ENCODE results near the gene SLC8A1.

The SLC8A1 gene

GRCh38 chr2:40419364-40419762 is 32.5 kb downstream of the SLC8A1 start:
- H3K4me3 Mint-ChIP-seq: no peak overlapping the region

GRCh38 chr2:40418614-40419363 is 33.1 kb downstream of the SLC8A1 start:
- Mint-ChIP-seq H3K4me3 (no peak overlapping the region), H3K27ac (no peak overlapping the region), H3K27me3 (no peaks in the 10 kb centered on the region), H3K4me1 (ENCODE audit: low read depth) (no peaks in the 10 kb centered on the region), H3K36me3 (no peaks in the 10 kb centered on the region), H3K9me3 (ENCODE audit: low read depth) (no peaks in the 10 kb centered on the region)

More at GRCh38 chr2:40419364-40419762, 32.5 kb downstream of the SLC8A1 start:
- H3K4me1 Mint-ChIP-seq (ENCODE audit: low read depth): no peaks in the 10 kb centered on the region
- no peaks in the 10 kb centered on the region for H3K36me3 Mint-ChIP-seq
- no peak overlapping the region for H3K27ac Mint-ChIP-seq
- no peaks in the 10 kb centered on the region for H3K27me3 Mint-ChIP-seq
- no peaks in the 10 kb centered on the region for H3K9me3 Mint-ChIP-seq (ENCODE audit: low read depth)

GRCh38 chr2:40416486-40416885 is 35.4 kb downstream of the SLC8A1 start:
- Mint-ChIP-seq H3K4me1 (ENCODE audit: low read depth) (no peaks in the 10 kb centered on the region), H3K36me3 (no peaks in the 10 kb centered on the region), H3K27ac (no peak overlapping the region), H3K4me3 (no peak overlapping the region), H3K9me3 (ENCODE audit: low read depth) (no peaks in the 10 kb centered on the region), H3K27me3 (no peaks in the 10 kb centered on the region)

- H3K4me3 Mint-ChIP-seq: no peak overlapping the region
- no peak overlapping the region for H3K27ac Mint-ChIP-seq
- H3K36me3 Mint-ChIP-seq: no peaks in the 10 kb centered on the region
- H3K9me3 Mint-ChIP-seq (ENCODE audit: low read depth): no peaks in the 10 kb centered on the region
- no peaks in the 10 kb centered on the region for H3K4me1 Mint-ChIP-seq (ENCODE audit: low read depth)
- H3K27me3 Mint-ChIP-seq: no peaks in the 10 kb centered on the region
Observed at GRCh38 chr2:40415391-40415790, 36.5 kb downstream of the SLC8A1 start.

GRCh38 chr2:40412456-40412855 is 39.4 kb downstream of the SLC8A1 start:
- no peak overlapping the region for H3K27ac Mint-ChIP-seq

GRCh38 chr2:40410695-40411094 is 41.2 kb downstream of the SLC8A1 start:
- Mint-ChIP-seq H3K36me3 (no peaks in the 10 kb centered on the region), H3K27me3 (no peaks in the 10 kb centered on the region), H3K27ac (no peak overlapping the region), H3K9me3 (ENCODE audit: low read depth) (no peaks in the 10 kb centered on the region), H3K4me1 (ENCODE audit: low read depth) (no peaks in the 10 kb centered on the region), H3K4me3 (no peak overlapping the region)

More at GRCh38 chr2:40412456-40412855, 39.4 kb downstream of the SLC8A1 start:
- H3K4me3 Mint-ChIP-seq: no peak overlapping the region
- H3K9me3 Mint-ChIP-seq (ENCODE audit: low read depth): no peaks in the 10 kb centered on the region
- H3K27me3 Mint-ChIP-seq: no peaks in the 10 kb centered on the region
- H3K36me3 Mint-ChIP-seq: no peaks in the 10 kb centered on the region
- H3K4me1 Mint-ChIP-seq (ENCODE audit: low read depth): no peaks in the 10 kb centered on the region

- no peaks in the 10 kb centered on the region for H3K9me3 Mint-ChIP-seq (ENCODE audit: low read depth)
- H3K4me1 Mint-ChIP-seq (ENCODE audit: low read depth): no peaks in the 10 kb centered on the region
- H3K27ac Mint-ChIP-seq: no peak overlapping the region
- H3K36me3 Mint-ChIP-seq: no peaks in the 10 kb centered on the region
- no peak overlapping the region for H3K4me3 Mint-ChIP-seq
- no peaks in the 10 kb centered on the region for H3K27me3 Mint-ChIP-seq
Observed at GRCh38 chr2:40409734-40410133, 42.2 kb downstream of the SLC8A1 start.

GRCh38 chr2:40406485-40407289 is 45.2 kb downstream of the SLC8A1 start:
- no peaks in the 10 kb centered on the region for H3K27me3 Mint-ChIP-seq
- no peaks in the 10 kb centered on the region for H3K36me3 Mint-ChIP-seq
- no peak overlapping the region for H3K4me3 Mint-ChIP-seq
- H3K27ac Mint-ChIP-seq: no peak overlapping the region
- H3K4me1 Mint-ChIP-seq (ENCODE audit: low read depth): no peaks in the 10 kb centered on the region
- H3K9me3 Mint-ChIP-seq (ENCODE audit: low read depth): no peaks in the 10 kb centered on the region

GRCh38 chr2:40405465-40405864 is 46.4 kb downstream of the SLC8A1 start:
- Mint-ChIP-seq H3K9me3 (ENCODE audit: low read depth) (no peaks in the 10 kb centered on the region), H3K4me1 (ENCODE audit: low read depth) (no peaks in the 10 kb centered on the region), H3K4me3 (no peak overlapping the region), H3K27ac (no peak overlapping the region), H3K27me3 (no peaks in the 10 kb centered on the region), H3K36me3 (no peaks in the 10 kb centered on the region)

GRCh38 chr2:40404517-40404916 is 47.4 kb downstream of the SLC8A1 start:
- H3K27me3 Mint-ChIP-seq: no peaks in the 10 kb centered on the region
- no peak overlapping the region for H3K27ac Mint-ChIP-seq
- no peaks in the 10 kb centered on the region for H3K4me1 Mint-ChIP-seq (ENCODE audit: low read depth)

GRCh38 chr2:40403233-40403836 is 48.6 kb downstream of the SLC8A1 start:
- H3K4me3 Mint-ChIP-seq: no peak overlapping the region
- H3K4me1 Mint-ChIP-seq (ENCODE audit: low read depth): no peaks in the 10 kb centered on the region
- H3K27ac Mint-ChIP-seq: no peak overlapping the region
- no peaks in the 10 kb centered on the region for H3K9me3 Mint-ChIP-seq (ENCODE audit: low read depth)
- no peaks in the 10 kb centered on the region for H3K27me3 Mint-ChIP-seq
- H3K36me3 Mint-ChIP-seq: no peaks in the 10 kb centered on the region

More at GRCh38 chr2:40404517-40404916, 47.4 kb downstream of the SLC8A1 start:
- Mint-ChIP-seq H3K36me3 (no peaks in the 10 kb centered on the region), H3K4me3 (no peak overlapping the region), H3K9me3 (ENCODE audit: low read depth) (no peaks in the 10 kb centered on the region)

- H3K4me1 Mint-ChIP-seq (ENCODE audit: low read depth): no peaks in the 10 kb centered on the region
- no peak overlapping the region for H3K27ac Mint-ChIP-seq
- no peaks in the 10 kb centered on the region for H3K36me3 Mint-ChIP-seq
- no peaks in the 10 kb centered on the region for H3K9me3 Mint-ChIP-seq (ENCODE audit: low read depth)
- H3K27me3 Mint-ChIP-seq: no peaks in the 10 kb centered on the region
- H3K4me3 Mint-ChIP-seq: no peak overlapping the region
Observed at GRCh38 chr2:40401896-40402295, 50.0 kb downstream of the SLC8A1 start.

GRCh38 chr2:40400336-40400953 is 51.4 kb downstream of the SLC8A1 start:
- Mint-ChIP-seq H3K27ac (no peak overlapping the region), H3K4me3 (no peak overlapping the region), H3K9me3 (ENCODE audit: low read depth) (no peaks in the 10 kb centered on the region), H3K4me1 (ENCODE audit: low read depth) (no peaks in the 10 kb centered on the region), H3K27me3 (no peaks in the 10 kb centered on the region), H3K36me3 (no peaks in the 10 kb centered on the region)

- no peaks in the 10 kb centered on the region for H3K4me1 Mint-ChIP-seq (ENCODE audit: low read depth)
- H3K9me3 Mint-ChIP-seq (ENCODE audit: low read depth): no peaks in the 10 kb centered on the region
- H3K27me3 Mint-ChIP-seq: no peaks in the 10 kb centered on the region
- H3K27ac Mint-ChIP-seq: no peak overlapping the region
- no peaks in the 10 kb centered on the region for H3K36me3 Mint-ChIP-seq
- no peak overlapping the region for H3K4me3 Mint-ChIP-seq
Observed at GRCh38 chr2:40397765-40398164, 54.1 kb downstream of the SLC8A1 start.

GRCh38 chr2:40396124-40396523 is 55.8 kb downstream of the SLC8A1 start:
- Mint-ChIP-seq H3K9me3 (ENCODE audit: low read depth) (no peaks in the 10 kb centered on the region), H3K27ac (no peak overlapping the region), H3K4me1 (ENCODE audit: low read depth) (no peaks in the 10 kb centered on the region), H3K4me3 (no peak overlapping the region), H3K27me3 (no peaks in the 10 kb centered on the region), H3K36me3 (no peaks in the 10 kb centered on the region)
